Stromal cell of bone marrow (primary cell): Measurements from ENCODE around the gene REEP1.
A peak's percentile ranks its signal among the peaks of the same experiment; 100 is the strongest.
"Not testable (repeated sequence)": the region's sequence is repeated elsewhere in the genome, so short reads cannot be mapped to it uniquely, and the experiment has no call there.

Experiments used
- DNase-seq: peaks from one replicate; pipeline ENCODE4 v3.0.0-alpha.2; 2012; ENCODE audit warnings: low read depth

REEP1 gene

DNA sequence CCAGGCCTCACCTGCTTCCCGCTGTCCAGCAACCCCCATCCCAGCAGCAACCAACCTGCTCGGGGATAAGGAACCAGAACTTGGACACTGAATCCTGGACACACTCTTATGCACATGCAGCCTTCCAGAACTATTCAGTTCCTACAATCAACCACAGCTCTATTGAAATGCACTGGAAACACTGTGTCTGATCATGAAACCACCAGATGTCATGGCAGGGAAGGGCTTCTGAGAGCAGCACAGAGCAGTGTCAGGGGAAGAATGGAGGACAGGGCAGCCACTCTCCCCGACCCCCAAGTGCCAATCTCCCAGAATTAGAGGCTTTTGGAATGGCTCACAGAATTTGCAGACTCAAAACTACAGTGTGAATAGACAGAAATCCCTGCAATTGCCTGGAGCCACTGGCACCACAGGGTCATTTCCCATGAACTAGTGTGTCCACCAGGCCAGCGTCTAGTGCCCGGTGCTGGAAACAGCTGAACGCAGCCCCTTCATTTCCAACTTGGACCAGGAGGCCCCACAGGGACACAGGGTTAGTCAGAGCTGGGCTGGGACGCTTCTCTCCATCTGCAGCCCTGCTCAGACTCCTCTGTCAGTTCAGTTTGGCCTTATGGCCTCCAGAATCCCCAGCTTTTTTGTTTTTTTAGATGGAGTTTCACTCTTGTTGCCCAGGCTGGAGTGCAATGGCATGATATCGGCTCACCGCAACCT, 112.6 kb downstream of the REEP1 start:
- no peak for DNase-seq

- no peak for DNase-seq
These were observed 113.4 kb downstream of the REEP1 start for GRCh38 chr2:86223927-86224560.

- peak; percentile 45 for DNase-seq
These were observed 114.1 kb downstream of the REEP1 start for GRCh38 chr2:86223140-86223926.

DNA sequence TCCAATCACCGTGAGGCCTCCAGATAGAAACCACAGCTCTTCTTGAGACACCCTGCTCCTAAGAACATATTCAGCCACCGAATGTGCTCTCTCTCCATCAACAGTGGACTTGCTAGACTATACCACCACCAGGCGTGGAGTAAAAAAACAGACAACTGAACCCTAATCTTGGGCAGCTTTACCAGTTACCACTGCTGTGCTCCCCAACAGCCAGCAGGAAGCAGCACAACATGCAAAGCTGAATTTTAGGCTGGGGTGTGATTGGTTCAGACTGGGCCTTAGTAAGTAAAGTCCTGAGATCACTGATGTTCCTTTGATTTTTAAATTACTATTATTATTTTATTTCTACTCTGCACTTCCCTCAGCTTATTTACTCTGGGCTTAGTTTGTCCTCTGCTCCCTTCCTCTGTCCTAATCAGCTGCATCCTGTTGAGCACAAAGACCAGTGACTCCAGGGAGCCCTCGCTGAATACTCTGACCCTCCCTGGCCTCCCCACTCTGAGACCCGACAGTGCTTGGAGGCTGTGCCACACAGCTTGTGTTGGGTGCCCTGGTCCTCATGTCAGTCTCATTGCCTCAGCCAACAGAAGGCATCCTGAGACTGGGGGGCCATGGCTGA, 116.3 kb downstream of the REEP1 start:
- DNase-seq = peak; percentile 57

DNA sequence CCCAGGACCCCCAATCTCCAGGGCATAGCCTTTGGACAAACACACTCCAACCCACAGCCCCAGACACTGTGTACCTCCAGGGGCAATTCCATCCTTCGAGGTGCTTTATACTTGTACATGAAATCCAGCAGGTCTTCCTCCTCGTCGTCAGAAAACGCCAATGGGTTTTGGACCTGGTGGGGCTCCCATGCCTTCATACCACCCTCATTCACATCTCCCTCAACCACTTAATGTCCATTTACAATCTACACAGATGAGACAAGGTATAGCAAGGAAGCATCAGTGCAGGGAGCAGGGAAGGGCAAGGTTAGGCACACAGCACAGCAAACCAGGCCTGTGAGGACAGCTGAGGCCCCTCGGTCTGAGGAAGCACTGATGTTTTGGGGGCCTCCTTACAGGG, 117.5 kb downstream of the REEP1 start:
- no peak for DNase-seq

GRCh38 chr2:86218124-86218523, 119.3 kb downstream of the REEP1 start:
- no peak for DNase-seq

DNA sequence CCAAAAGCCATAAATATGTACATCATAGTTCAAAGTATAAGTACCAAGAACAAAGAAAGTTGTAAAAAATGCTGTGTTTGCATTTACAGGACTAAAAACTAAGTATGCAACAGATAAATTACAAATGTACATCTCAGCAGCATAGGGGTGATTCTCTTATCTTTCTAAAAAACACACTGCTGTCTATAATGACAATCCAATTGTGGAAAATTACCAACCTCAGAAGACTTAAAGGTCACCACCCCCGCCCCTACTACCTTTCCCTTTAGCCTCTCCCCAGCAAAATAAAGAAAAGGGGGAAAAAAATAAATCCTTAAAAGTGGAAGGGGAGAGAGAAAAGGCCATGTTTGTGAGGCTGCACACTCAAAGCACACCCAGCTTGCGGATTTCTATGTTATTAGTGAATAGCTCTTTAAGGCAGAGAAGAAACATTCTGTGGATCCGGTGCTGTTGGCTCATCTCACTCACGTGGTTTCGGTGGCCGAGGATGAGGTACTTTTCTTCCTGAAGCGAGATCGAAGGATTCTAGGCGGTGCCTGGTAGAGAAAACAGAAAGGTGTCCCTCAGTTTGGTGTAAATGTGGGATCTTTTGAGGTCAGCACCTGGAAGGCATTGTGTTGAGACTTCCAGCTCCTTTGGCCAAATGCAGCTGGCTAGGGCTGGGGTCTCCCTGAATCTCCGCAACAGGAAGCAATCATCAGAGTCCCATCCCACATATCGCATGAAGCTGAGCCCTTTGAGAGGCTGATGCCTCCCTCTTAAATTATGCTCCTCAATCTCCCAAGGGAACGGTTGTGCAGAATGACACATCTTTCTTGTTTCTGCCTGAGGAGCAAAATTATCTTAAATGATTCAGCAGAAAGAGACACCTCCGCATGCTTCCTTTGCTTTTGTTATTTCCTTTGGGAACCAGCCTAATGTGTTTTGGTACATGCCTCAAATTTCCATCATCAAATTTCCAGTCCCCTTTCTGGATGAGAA, 120.6 kb downstream of the REEP1 start:
- peak; percentile 45 for DNase-seq

DNA sequence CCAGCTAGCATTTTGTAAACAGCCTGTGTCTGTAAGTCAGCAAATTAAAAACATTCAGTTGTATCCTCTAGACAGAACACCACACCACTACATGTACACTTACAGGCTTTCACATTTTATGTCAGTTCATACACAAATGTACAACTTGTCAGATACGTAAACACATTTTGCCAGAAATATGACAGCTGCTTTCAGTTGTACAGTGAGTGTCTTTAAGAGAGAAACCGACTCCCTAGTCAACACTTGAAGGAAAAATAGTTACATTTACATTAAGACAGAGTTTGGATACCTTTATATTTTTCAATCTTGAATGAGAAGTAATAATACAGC, 123.0 kb downstream of the REEP1 start:
- DNase-seq = no peak

DNA sequence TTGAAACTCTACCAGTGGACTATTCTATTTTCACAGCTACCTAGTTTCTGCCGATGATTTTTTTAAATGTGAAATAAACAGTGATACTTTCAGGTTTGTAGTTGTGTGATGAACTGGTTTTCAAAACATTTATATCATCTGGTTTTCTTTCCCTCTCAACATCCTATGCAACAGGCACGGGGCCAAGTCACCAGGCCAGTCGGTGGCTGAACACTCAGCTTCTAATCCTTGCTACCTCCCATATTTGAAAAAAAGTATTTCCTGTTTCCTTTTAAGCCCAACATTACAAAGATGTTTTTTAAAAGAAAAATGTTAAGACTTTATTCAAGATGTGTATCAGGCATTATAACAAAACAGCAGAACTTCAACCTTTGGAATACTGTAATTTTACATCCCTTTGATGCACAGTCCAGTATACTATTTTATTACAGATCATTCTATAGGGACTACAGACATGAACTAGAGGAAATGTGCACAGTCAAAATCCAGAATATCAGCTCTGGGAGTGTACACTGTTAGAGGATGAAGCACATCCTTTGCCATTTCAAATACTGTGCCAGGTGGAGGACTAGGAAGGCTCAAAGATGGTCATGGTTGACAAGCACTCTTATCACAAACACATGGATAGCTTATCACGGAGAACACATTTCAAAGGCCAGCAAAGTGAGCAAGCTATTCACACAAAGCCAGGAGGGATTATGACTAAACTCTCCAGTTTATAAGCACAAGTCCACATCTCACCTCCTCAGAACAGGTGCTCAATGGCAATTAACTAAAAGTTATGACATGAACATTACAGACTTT, 123.5 kb downstream of the REEP1 start:
- no peak for DNase-seq

GRCh38 chr2:86213056-86213455, 124.4 kb downstream of the REEP1 start:
- DNase-seq = no peak

- no peak for DNase-seq
These were observed 125.6 kb downstream of the REEP1 start for GRCh38 chr2:86211796-86212188.

DNA sequence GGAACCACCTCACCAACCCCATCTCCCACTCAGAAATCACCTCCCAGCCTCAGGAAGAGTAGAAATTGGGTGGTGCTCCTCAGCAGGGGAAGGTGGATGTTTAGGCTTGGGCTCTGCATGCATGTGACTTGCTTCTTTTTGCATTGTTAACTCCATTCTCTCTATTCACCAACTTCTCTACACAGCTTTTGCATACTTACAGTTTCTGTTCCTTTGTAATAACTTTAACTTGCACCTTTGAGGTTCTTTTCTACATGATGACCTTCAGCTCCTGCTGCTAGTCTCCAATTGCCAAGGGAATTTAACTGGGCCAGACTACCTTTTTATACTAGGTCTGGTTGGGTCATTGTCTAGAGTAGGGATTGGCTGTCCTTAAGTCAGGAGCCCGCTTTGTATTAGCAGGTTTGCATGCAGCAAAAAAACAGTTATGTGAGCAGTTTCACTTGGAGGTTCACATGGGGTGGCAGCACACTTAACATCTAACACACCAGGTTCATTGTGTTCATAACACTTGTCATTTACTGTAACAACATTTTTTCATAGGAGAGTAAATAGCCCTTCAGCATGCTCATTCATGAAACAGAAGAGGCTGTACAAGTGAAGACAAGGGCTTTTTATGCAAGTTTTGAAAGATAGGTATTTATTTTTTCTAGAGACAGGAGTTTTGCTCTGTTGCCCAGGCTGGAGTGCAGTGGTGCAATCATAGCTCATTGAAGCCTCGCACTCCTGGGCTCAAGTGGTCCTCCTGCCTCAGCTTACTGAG, 126.2 kb downstream of the REEP1 start:
- DNase-seq = no peak

DNA sequence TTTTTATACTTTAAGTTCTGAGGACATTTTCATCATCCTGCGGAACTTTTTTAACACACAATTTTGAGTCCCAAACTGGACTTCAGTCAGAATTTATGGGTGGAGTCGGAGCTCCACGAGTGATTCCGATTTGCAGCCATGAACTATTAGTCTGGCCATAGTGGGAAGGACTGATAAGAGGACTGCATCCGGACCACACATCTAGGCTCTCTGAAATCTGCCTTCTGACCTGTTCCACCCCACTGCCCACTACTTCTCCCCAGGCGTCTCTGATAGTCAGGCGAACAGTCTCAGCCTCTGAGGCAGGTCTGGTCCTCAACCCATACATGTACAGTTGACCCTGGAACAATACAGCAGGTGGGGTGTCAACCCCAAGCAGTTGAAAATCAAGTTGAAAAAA, 133.0 kb downstream of the REEP1 start:
- DNase-seq = no peak

- DNase-seq = no peak
These were observed 133.8 kb downstream of the REEP1 start for GRCh38 chr2:86203614-86204013.

DNA sequence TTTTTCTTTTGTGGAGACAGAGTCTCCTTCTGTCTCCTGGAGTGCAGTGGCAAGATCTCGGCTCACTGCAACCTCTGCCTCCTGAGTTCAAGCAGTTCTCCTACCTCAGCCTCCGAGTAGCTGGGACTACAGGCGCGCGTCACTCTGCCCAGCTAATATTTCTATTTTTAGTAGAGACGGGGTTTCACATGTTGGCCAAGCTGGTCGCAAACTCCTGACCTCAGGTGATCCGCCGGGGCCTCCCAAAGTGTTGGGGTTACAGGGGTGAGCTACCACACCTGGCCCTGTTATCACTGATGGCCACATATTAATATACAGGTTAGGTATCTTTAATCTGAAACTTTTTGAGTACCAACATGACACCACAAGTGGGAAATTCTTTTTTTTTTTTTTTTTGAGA, 134.7 kb downstream of the REEP1 start:
- DNase-seq = no peak

DNA sequence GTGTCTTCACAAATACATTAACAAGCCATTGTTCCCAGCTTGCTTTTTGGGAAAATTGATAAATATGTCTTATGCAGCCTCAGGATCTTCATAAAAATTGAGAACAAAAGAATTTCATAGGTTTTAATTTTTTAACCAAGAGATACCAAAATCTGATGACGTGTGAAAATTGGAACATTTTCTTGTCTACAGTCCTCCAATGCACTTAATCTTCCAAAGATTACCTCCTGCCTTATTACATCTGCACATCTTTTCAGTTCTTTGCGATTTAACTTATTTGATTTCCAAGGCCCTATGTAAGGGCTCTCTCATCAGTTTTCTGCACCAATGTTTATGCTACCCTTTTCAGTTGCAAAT, 135.1 kb downstream of the REEP1 start:
- no peak for DNase-seq

GRCh38 chr2:86201671-86202335, 135.6 kb downstream of the REEP1 start:
- DNase-seq = no peak

DNA sequence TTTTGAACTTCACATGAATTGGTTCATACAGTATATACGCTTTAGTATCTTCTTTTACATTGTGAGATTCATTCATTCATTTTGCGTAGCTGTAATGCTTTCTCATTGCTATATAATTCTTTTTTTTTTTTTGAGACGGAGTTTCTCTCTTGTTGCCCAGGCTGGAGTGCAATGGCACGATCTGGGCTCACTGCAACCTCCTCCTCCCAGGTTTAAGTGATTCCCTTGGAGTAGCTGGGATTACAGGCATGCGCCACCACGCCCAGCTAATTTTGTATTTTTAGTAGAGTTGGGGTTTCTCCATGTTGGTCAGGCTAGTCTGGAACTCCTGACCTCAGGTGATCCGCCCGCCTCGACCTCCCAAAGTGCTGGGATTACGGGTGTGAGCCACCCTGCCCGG, 136.9 kb downstream of the REEP1 start:
- DNase-seq = not testable (repeated sequence)

DNA sequence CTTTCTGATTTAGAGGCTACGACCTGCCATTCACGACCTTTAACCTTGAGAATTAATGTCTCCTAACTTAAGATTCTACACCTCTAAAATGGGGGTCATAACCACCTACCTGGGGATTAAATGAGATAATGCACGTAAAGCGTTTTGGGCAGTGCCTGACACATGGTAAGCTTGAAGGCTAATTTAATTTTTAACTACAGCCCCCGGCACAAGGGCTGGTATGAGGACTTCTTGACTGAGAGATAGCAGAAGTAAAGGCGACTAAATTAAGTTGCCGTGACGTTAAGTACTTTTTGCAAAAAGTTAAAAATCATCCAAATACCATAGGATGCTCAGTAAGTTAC, 137.6 kb downstream of the REEP1 start:
- no peak for DNase-seq
